GM12878 (cell line): ENCODE results near the gene TLR5. TPM values are rescaled to one million over a fixed set of nuclear protein-coding genes. Genes with fewer than 3 reads are reported as not detected.

Experiments
- ATAC-seq: fragments of 200-7000 bp; cut with Tn5 transposase; 3 replicates; pipeline ENCODE4 v1.9.1; 2020; ENCODE audit warnings: mild to moderate bottlenecking, moderate library complexity
- BruUV-seq: library from RNA; stranded (reverse); fragments of 400-500 nt; replicated peaks from 2 replicates; lab custom pipeline; 2021; lab: Mats Ljungman, UMichigan
- CTCF ChIA-PET: fragments of 300-600 bp; sonication (Branson Sonifier 250); formaldehyde crosslinking; extraction: SDS; loops from one replicate; lab custom pipeline; 2021; ENCODE audit warnings: inconsistent platforms; lab: Yijun Ruan, JAX
- POLR2A ChIA-PET: fragments of 350-600 bp; formaldehyde crosslinking; extraction: SDS; loops from one replicate; lab custom pipeline; 2021; ENCODE audit warnings: inconsistent platforms; lab: Charles Lee
- RAD21 ChIA-PET: fragments of 300-600 bp; sonication (Branson Sonifier 250); formaldehyde crosslinking; loops from one replicate; lab custom pipeline; 2023; ENCODE audit warnings: antibody characterized with exemption; ENCODE audit not compliant: unreplicated experiment; lab: Charles Lee
- SMC1A ChIA-PET: fragments of 300-600 bp; sonication (Branson Sonifier 250); formaldehyde crosslinking; loops from one replicate; lab custom pipeline; 2023; ENCODE audit not compliant: unreplicated experiment, uncharacterized antibody; lab: Charles Lee
- DNase-seq: peaks from one replicate; pipeline ENCODE4 v3.0.0-alpha.2; 2011; ENCODE audit warnings: low read depth, low spot score
- FAIRE-seq: peaks from 3 replicates; lab custom pipeline; 2011; peaks lifted over from hg19 to GRCh38; lab: Jason Lieb, UNC
- H2AFZ ChIP-seq: 2 replicates; pipeline ENCODE4 v1.6.0; 2011; ENCODE audit warnings: low read depth, low read length, control low read depth; ENCODE audit not compliant: control insufficient read depth
- H3K27ac ChIP-seq: 2 replicates; pipeline ENCODE4 v1.5.1; 2011; ENCODE audit warnings: control low read depth; ENCODE audit not compliant: control insufficient read depth, insufficient read depth
- H3K27me3 ChIP-seq, 2 experiments: replicated peaks in 1 of 2; 2 replicates each; pipeline versions ENCODE4 v1.6.0 to v1.6.1; 2011; ENCODE audit warnings: low read length in 1 of 2; ENCODE audit not compliant: control insufficient read depth in 2 of 2, insufficient read depth in 2 of 2
- H3K36me3 ChIP-seq, 2 experiments: 2 replicates each; pipeline ENCODE4 v1.5.1; 2011; ENCODE audit warnings: low read length in 1 of 2; ENCODE audit not compliant: control insufficient read depth in 2 of 2, insufficient read depth in 2 of 2
- H3K4me1 ChIP-seq: 2 replicates; pipeline ENCODE4 v1.6.1; 2011; ENCODE audit warnings: mild to moderate bottlenecking, low read length, moderate library complexity, mixed read lengths; ENCODE audit not compliant: control insufficient read depth, insufficient read depth
- H3K4me2 ChIP-seq: 2 replicates; pipeline ENCODE4 v1.6.0; 2011; ENCODE audit warnings: control low read depth; ENCODE audit not compliant: control insufficient read depth, insufficient read depth
- H3K4me3 ChIP-seq: fragments of 200-600 bp; sonication (generic); 2 replicates; pipeline ENCODE4 v1.5.1; 2016
- H3K79me2 ChIP-seq: 2 replicates; pipeline ENCODE4 v1.6.0; 2011; ENCODE audit warnings: low read length; ENCODE audit not compliant: control insufficient read depth, insufficient read depth
- H3K9ac ChIP-seq: 2 replicates; pipeline ENCODE4 v1.8.0; 2011; ENCODE audit warnings: low read length, control low read depth, mixed read lengths; ENCODE audit not compliant: control insufficient read depth, insufficient read depth
- H3K9me3 ChIP-seq: replicated peaks from 3 replicates; pipeline ENCODE4 v1.5.1; 2011; ENCODE audit warnings: mild to moderate bottlenecking, low read length; ENCODE audit not compliant: control insufficient read depth, insufficient read depth
- H4K20me1 ChIP-seq: 2 replicates; pipeline ENCODE4 v1.6.0; 2011; ENCODE audit not compliant: control insufficient read depth, insufficient read depth
- EZH2 ChIP-seq: IDR thresholded peaks from 2 replicates; pipeline ENCODE4 v1.6.1; 2012; ENCODE audit warnings: low read depth, mild to moderate bottlenecking, control low read depth, inconsistent platforms, low read length, borderline replicate concordance; ENCODE audit not compliant: control insufficient read depth
- FOXM1 ChIP-seq: IDR thresholded peaks from 2 replicates; pipeline ENCODE4 v1.6.1; 2012; ENCODE audit warnings: low read depth, mild to moderate bottlenecking, inconsistent platforms, low read length, moderate library complexity
- HCFC1 ChIP-seq: fragments of 150-350 bp; IDR thresholded peaks from 2 replicates; pipeline ENCODE4 v1.6.1; 2014; ENCODE audit warnings: low read length
- MEF2B ChIP-seq: fragments of 450-650 bp; IDR thresholded peaks from 2 replicates; pipeline ENCODE4 v1.6.1; 2018; ENCODE audit warnings: mild to moderate bottlenecking, moderate library complexity; ENCODE audit not compliant: partially characterized antibody, poor library complexity, severe bottlenecking
- NRF1 ChIP-seq: conservative IDR thresholded peaks from 2 replicates; pipeline ENCODE4 v1.6.1; 2011; ENCODE audit warnings: mild to moderate bottlenecking, low read depth, low read length, improper control_type of control experiment
- RB1 ChIP-seq: fragments of 450-650 bp; formaldehyde crosslinking; IDR thresholded peaks from 2 replicates; pipeline ENCODE4 v1.6.1; 2017; ENCODE audit warnings: mild to moderate bottlenecking, borderline replicate concordance
- RBBP5 ChIP-seq: fragments of 200-600 bp; sonication (generic); conservative IDR thresholded peaks from 2 replicates; pipeline ENCODE4 v1.6.1; 2016
- RELA ChIP-seq: fragments of 450-650 bp; IDR thresholded peaks from 2 replicates; pipeline ENCODE4 v1.8.0; 2014; ENCODE audit warnings: borderline replicate concordance; ENCODE audit not compliant: partially characterized antibody
- SUPT20H ChIP-seq: IDR thresholded peaks from 2 replicates; pipeline ENCODE4 v1.6.1; 2011; ENCODE audit warnings: low read depth, mild to moderate bottlenecking, low read length, moderate library complexity, borderline replicate concordance; ENCODE audit not compliant: control insufficient read depth
- TCF12 ChIP-seq: IDR thresholded peaks from 2 replicates; pipeline ENCODE4 v1.6.1; 2011; ENCODE audit warnings: low read depth, mild to moderate bottlenecking, low read length
- TCF7 ChIP-seq: IDR thresholded peaks from 2 replicates; pipeline ENCODE4 v1.6.1; 2014; ENCODE audit warnings: antibody characterized with exemption, borderline replicate concordance
- WGBS: methylation state at CpG from one replicate; pipeline ENCODE4 v1.1.6; 2016; ENCODE audit warnings: low lambda C conversion rate; ENCODE audit not compliant: insufficient replicate concordance, insufficient coverage; ENCODE audit errors: missing lambda C conversion rate; 5-methylcytosine and 5-hydroxymethylcytosine counted together
- in situ Hi-C: fragments of 300-500 bp; cut with MboI; formaldehyde crosslinking; loops from 9 replicates; pipeline ENCODE4 v1.14.3; 2018; ENCODE audit warnings: mixed read lengths
- intact Hi-C: fragments of 100-400 bp; cut with micrococcal nuclease; formaldehyde crosslinking; loops from one replicate; pipeline ENCODE4 v1.14.2; 2022; ENCODE audit not compliant: unreplicated experiment
- polyA plus RNA-seq, 11 experiments: library from polyadenylated mRNA; depleted of rRNA in 4 of 11; unstranded in 6 of 11; stranded (reverse) in 5 of 11; fragments of >200 nt; fragmentation: Nextera tagmentation in 4 of 11; fragmentation: Illumina TruSeq in 1 of 11; extraction: Ambion mirVana in 4 of 11; extraction: Trizol in 1 of 11; gene quantifications; 1 replicate in 1 of 11; 2 replicates in 10 of 11; pipeline versions ENCODE4 v1.2.1 to v1.2.3, GENCODE V29; 2011 to 2016; ENCODE audit warnings: inconsistent platforms in 2 of 11, missing spikeins in 2 of 11, low read depth in 1 of 11
- total RNA-seq, 4 experiments: library from RNA; depleted of rRNA in 3 of 4; stranded (reverse); fragments of >200 nt in 3 of 4; fragmentation: Illumina TruSeq in 1 of 4; extraction: Trizol in 1 of 4; gene quantifications; 2 replicates each; pipeline versions ENCODE4 v1.2.1 to v1.2.3, GENCODE V29; 2013 to 2021
- TF ChIP-seq, protein P1 (sequence below): fragments of 450-650 bp; IDR thresholded peaks from 2 replicates; pipeline ENCODE4 v1.6.1; 2017; ENCODE audit warnings: mild to moderate bottlenecking, moderate library complexity
- TF ChIP-seq, protein P2 (sequence below): fragments of 450-650 bp; IDR thresholded peaks from 2 replicates; pipeline ENCODE4 v1.6.1; 2017; ENCODE audit warnings: borderline replicate concordance

Gene TLR5
- total and polyA plus RNA-seq, 10 of the 15 experiments (the other 5 are each of a cell fraction or from before 2014, with no cell fraction given) = 0.34 to 5.3 (median 0.79) TPM

DNA sequence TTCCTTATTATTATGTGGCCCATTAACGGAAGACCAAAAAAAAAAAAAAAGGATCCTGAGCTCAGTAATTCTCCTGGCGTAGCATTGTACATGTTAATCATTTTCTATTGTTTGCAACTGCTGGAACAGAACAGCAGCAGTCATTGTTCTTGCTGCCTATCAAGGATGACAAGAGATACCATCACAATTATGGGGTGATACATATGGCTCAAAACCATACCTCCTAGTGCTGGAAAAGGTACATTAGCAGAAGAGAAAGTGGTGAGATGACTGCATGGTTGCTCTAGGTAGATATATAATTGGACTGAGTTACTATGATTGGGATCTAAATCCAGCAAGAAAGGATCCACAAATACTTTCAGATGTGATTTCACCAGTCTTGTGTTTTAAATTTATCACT, 13.3 kb upstream of the TLR5 start (continued):
- TF ChIP-seq TCF12 (no peak), HCFC1 (no peak), MEF2B (peak; percentile 68)

DNA sequence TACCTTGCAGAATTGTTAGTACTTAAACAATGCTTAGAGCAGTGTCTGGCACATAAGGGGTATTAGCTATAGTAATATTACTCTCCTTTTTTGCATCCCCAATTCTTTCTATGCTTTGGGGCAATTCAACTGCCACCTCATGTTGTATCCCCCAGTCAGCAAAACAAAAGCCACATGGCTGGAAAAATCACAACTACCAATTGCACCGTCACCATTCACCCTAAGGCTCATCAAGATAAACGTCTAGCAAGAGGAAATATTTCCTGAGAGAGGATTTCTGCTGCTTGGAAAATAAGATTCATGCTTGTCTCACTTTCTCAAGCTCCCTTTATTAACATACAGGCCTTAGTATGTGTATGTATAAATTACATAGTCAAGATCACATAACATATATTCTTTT, 12.1 kb upstream of the TLR5 start:
- WGBS = 6% methylated on average over 2 of the region's 2 CpGs
- intact Hi-C loops (no loop called here), in situ Hi-C loops (no loop called here)
- Histone ChIP-seq H3K79me2 (no peaks in the 10 kb centered on the region), H3K27ac (no peak overlapping the region), H3K36me3 (no peaks in the 10 kb centered on the region), H3K27me3 (no peaks in the 10 kb centered on the region), H3K4me3 (no peak overlapping the region), H3K4me2 (no peak overlapping the region), H3K4me1 (no peaks in the 10 kb centered on the region), H3K9ac (no peak overlapping the region), H2AFZ (no peak overlapping the region), H4K20me1 (no peaks in the 10 kb centered on the region; the same call in 1 of the 2 replicates), H3K9me3 (no peaks in the 10 kb centered on the region)
- ChIA-PET RAD21 (interaction anchor here (0.6 kb wide), 1 partner anchor 17 kb away, joined by 3 read pairs; no protein-coding TSS in a partner anchor), SMC1A (interaction anchor here (0.9 to 2.5 kb wide), 3 partner anchors 10 to 89 kb away, joined by 3 to 11 read pairs (median 3); no protein-coding TSS in a partner anchor), CTCF (interaction anchor here (1.3 to 1.9 kb wide), 2 partner anchors 12 to 25 kb away, joined by 3 to 8 read pairs; partner anchors contain the start of gene TLR5), POLR2A (interaction anchor here (1.5 to 1.9 kb wide), 2 partner anchors 11 kb away, joined by 5 to 10 read pairs; no protein-coding TSS in a partner anchor)
- no TSS peak for BruUV-seq
- no peak for DNase-seq
- no peak for TF ChIP-seq SUPT20H
- no peak for TF ChIP-seq FOXM1
- TF ChIP-seq RBBP5 = no peak
- TF ChIP-seq EZH2 = no peak
- TF ChIP-seq, protein P1, sequence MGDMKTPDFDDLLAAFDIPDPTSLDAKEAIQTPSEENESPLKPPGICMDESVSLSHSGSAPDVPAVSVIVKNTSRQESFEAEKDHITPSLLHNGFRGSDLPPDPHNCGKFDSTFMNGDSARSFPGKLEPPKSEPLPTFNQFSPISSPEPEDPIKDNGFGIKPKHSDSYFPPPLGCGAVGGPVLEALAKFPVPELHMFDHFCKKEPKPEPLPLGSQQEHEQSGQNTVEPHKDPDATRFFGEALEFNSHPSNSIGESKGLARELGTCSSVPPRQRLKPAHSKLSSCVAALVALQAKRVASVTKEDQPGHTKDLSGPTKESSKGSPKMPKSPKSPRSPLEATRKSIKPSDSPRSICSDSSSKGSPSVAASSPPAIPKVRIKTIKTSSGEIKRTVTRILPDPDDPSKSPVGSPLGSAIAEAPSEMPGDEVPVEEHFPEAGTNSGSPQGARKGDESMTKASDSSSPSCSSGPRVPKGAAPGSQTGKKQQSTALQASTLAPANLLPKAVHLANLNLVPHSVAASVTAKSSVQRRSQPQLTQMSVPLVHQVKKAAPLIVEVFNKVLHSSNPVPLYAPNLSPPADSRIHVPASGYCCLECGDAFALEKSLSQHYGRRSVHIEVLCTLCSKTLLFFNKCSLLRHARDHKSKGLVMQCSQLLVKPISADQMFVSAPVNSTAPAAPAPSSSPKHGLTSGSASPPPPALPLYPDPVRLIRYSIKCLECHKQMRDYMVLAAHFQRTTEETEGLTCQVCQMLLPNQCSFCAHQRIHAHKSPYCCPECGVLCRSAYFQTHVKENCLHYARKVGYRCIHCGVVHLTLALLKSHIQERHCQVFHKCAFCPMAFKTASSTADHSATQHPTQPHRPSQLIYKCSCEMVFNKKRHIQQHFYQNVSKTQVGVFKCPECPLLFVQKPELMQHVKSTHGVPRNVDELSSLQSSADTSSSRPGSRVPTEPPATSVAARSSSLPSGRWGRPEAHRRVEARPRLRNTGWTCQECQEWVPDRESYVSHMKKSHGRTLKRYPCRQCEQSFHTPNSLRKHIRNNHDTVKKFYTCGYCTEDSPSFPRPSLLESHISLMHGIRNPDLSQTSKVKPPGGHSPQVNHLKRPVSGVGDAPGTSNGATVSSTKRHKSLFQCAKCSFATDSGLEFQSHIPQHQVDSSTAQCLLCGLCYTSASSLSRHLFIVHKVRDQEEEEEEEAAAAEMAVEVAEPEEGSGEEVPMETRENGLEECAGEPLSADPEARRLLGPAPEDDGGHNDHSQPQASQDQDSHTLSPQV = no peak
- TF ChIP-seq RB1 = no peak
- TF ChIP-seq, protein P2, sequence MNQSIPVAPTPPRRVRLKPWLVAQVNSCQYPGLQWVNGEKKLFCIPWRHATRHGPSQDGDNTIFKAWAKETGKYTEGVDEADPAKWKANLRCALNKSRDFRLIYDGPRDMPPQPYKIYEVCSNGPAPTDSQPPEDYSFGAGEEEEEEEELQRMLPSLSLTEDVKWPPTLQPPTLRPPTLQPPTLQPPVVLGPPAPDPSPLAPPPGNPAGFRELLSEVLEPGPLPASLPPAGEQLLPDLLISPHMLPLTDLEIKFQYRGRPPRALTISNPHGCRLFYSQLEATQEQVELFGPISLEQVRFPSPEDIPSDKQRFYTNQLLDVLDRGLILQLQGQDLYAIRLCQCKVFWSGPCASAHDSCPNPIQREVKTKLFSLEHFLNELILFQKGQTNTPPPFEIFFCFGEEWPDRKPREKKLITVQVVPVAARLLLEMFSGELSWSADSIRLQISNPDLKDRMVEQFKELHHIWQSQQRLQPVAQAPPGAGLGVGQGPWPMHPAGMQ = no peak
- no peak for TF ChIP-seq RELA
- no peak for TF ChIP-seq NRF1
- TF ChIP-seq TCF7 = no peak
- no peak for ATAC-seq
- no peak for FAIRE-seq
